Liver (tissue), 9 donors: ENCODE data around the gene HES5. TPM values are rescaled to one million over a fixed set of nuclear protein-coding genes. Genes with fewer than 3 reads are reported as not detected.
A peak's percentile ranks its signal among the peaks of the same experiment; 100 is the strongest.

Source experiments
- DNase-seq: peaks from one replicate; pipeline ENCODE4 v3.0.0-alpha.2; 2017; ENCODE audit warnings: low spot score
- H3K27ac ChIP-seq, 2 donors: one replicate each; pipeline ENCODE4 v1.7.0; 2013; ENCODE audit warnings: inconsistent platforms in 2 of 2, low read length in 2 of 2, control low read depth in 1 of 2, low read depth in 1 of 2, mild to moderate bottlenecking in 1 of 2
- H3K27me3 ChIP-seq, 4 donors: one replicate each; pipeline versions ENCODE4 v1.6.1 to v1.7.0; 2013; ENCODE audit warnings: low read length in 3 of 4, inconsistent platforms in 1 of 4, mild to moderate bottlenecking in 1 of 4, moderate library complexity in 1 of 4; ENCODE audit not compliant: control insufficient read depth in 4 of 4, insufficient read depth in 4 of 4
- H3K36me3 ChIP-seq, 4 donors: one replicate each; pipeline versions ENCODE4 v1.6.1 to v1.7.0; 2013; ENCODE audit warnings: low read length in 3 of 4, mild to moderate bottlenecking in 3 of 4, low read depth in 1 of 4, moderate library complexity in 1 of 4; ENCODE audit not compliant: control insufficient read depth in 4 of 4, insufficient read depth in 3 of 4
- H3K4me1 ChIP-seq, 4 donors: one replicate each; pipeline versions ENCODE4 v1.6.1 to v1.7.0; 2013; ENCODE audit warnings: low read length in 3 of 4, mild to moderate bottlenecking in 3 of 4, moderate library complexity in 1 of 4; ENCODE audit not compliant: control insufficient read depth in 4 of 4, insufficient read depth in 4 of 4
- H3K4me3 ChIP-seq, 3 donors: one replicate each; pipeline versions ENCODE4 v1.6.1 to v1.7.0; 2013; ENCODE audit warnings: low read length in 3 of 3, control low read depth in 1 of 3, low read depth in 1 of 3, mild to moderate bottlenecking in 1 of 3
- H3K9ac ChIP-seq, 2 donors: one replicate each; pipeline ENCODE4 v1.7.0; 2013; ENCODE audit warnings: low read length in 2 of 2, mild to moderate bottlenecking in 2 of 2, moderate library complexity in 2 of 2, control low read depth in 1 of 2, low read depth in 1 of 2
- H3K9me3 ChIP-seq, 4 donors: one replicate each; pipeline versions ENCODE4 v1.6.1 to v1.7.0; 2013; ENCODE audit warnings: low read length in 3 of 4; ENCODE audit not compliant: control insufficient read depth in 4 of 4
- FOXA2 ChIP-seq: IDR thresholded peaks from 2 replicates; pipeline ENCODE4 v1.6.1; 2016; ENCODE audit warnings: antibody characterized with exemption
- HNF4G ChIP-seq: IDR thresholded peaks from 2 replicates; pipeline ENCODE4 v1.6.1; 2016; ENCODE audit warnings: antibody characterized with exemption
- JUND ChIP-seq, 2 donors: IDR thresholded peaks; 2 replicates each; pipeline ENCODE4 v1.6.1; 2016; ENCODE audit warnings: antibody characterized with exemption in 2 of 2
- NR2F2 ChIP-seq: IDR thresholded peaks from 2 replicates; pipeline ENCODE4 v1.6.1; 2016; ENCODE audit warnings: antibody characterized with exemption
- RAD21 ChIP-seq, 2 donors: IDR thresholded peaks; 2 replicates each; pipeline ENCODE4 v1.6.1; 2016; ENCODE audit warnings: antibody characterized with exemption in 2 of 2, mild to moderate bottlenecking in 2 of 2
- RXRA ChIP-seq, 2 donors: IDR thresholded peaks; 2 replicates each; pipeline ENCODE4 v1.6.1; 2017 to 2018; ENCODE audit warnings: antibody characterized with exemption in 2 of 2, mild to moderate bottlenecking in 1 of 2
- SP1 ChIP-seq: IDR thresholded peaks from 2 replicates; pipeline ENCODE4 v1.6.1; 2018; ENCODE audit warnings: antibody characterized with exemption, mild to moderate bottlenecking
- TAF1 ChIP-seq: conservative IDR thresholded peaks from 2 replicates; pipeline ENCODE4 v1.6.1; 2016; ENCODE audit warnings: antibody characterized with exemption, mild to moderate bottlenecking
- YY1 ChIP-seq: IDR thresholded peaks from 2 replicates; pipeline ENCODE4 v1.6.1; 2016; ENCODE audit warnings: antibody characterized with exemption, mild to moderate bottlenecking
- WGBS: extraction: QIAGEN DNeasy Blood & Tissue Kit; methylation state at CpG from one replicate; pipeline ENCODE4 v1.1.7; 2013; 5-methylcytosine and 5-hydroxymethylcytosine counted together
- polyA plus RNA-seq, 2 donors: library from polyadenylated mRNA; stranded (reverse) in 1 of 2; unstranded in 1 of 2; fragments of 200-250 nt in 1 of 2; fragments of >200 nt in 1 of 2; fragmentation: Nextera tagmentation in 1 of 2; extraction: Ambion mirVana in 1 of 2; gene quantifications; one replicate each; pipeline versions ENCODE4 v1.2.1 to v1.2.3, GENCODE V29; 2013 to 2015
- total RNA-seq, 2 donors: library from RNA; depleted of rRNA; stranded (reverse); fragments of >200 nt; gene quantifications; one replicate each; pipeline ENCODE4 v1.2.3, GENCODE V29; 2014
- TF ChIP-seq, protein P1 (sequence below): IDR thresholded peaks from 2 replicates; pipeline ENCODE4 v1.6.1; 2016; ENCODE audit warnings: antibody characterized with exemption, mild to moderate bottlenecking
- TF ChIP-seq, protein P2 (sequence below): IDR thresholded peaks from 2 replicates; pipeline ENCODE4 v1.6.1; 2016; ENCODE audit warnings: antibody characterized with exemption
- donor health status: healthy.
- donor health status: healthy.
- donor health status: healthy.
- donor health status: healthy.
- donor health status: healthy.

HES5 gene
- total and polyA plus RNA-seq, 4 donors, result 0.08 to 0.93 TPM; not detected in 2

DNA sequence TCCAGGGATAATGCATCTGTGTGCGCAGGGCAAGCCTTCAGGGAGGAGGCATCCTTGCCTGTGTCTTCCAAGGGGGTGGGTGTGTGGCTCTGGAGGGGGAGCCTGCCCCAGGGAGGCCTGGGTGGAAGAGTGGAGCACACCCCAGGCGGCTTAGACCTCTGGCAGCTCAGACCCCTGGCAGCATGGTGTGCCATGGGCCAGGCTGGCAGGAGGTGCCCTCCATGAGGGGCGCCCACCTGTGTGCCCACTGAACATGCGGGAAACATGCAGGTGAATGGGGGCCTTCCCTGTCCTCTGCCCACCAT lies 2.6 kb downstream of the HES5 start:
- H3K27ac ChIP-seq, result peak overlapping the region; percentile 87 to 95
- no peak overlapping the region for H3K4me3 ChIP-seq
- TF ChIP-seq YY1, result no peak
- TF ChIP-seq FOXA2, result no peak
- TF ChIP-seq, protein P1, sequence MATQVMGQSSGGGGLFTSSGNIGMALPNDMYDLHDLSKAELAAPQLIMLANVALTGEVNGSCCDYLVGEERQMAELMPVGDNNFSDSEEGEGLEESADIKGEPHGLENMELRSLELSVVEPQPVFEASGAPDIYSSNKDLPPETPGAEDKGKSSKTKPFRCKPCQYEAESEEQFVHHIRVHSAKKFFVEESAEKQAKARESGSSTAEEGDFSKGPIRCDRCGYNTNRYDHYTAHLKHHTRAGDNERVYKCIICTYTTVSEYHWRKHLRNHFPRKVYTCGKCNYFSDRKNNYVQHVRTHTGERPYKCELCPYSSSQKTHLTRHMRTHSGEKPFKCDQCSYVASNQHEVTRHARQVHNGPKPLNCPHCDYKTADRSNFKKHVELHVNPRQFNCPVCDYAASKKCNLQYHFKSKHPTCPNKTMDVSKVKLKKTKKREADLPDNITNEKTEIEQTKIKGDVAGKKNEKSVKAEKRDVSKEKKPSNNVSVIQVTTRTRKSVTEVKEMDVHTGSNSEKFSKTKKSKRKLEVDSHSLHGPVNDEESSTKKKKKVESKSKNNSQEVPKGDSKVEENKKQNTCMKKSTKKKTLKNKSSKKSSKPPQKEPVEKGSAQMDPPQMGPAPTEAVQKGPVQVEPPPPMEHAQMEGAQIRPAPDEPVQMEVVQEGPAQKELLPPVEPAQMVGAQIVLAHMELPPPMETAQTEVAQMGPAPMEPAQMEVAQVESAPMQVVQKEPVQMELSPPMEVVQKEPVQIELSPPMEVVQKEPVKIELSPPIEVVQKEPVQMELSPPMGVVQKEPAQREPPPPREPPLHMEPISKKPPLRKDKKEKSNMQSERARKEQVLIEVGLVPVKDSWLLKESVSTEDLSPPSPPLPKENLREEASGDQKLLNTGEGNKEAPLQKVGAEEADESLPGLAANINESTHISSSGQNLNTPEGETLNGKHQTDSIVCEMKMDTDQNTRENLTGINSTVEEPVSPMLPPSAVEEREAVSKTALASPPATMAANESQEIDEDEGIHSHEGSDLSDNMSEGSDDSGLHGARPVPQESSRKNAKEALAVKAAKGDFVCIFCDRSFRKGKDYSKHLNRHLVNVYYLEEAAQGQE, result no peak
- TF ChIP-seq NR2F2, result no peak
- TF ChIP-seq RXRA (IDR thresholded peaks at IDR 0.05), result no peak
- TF ChIP-seq JUND (IDR thresholded peaks at IDR 0.05), result no peak
- TF ChIP-seq, protein P2, sequence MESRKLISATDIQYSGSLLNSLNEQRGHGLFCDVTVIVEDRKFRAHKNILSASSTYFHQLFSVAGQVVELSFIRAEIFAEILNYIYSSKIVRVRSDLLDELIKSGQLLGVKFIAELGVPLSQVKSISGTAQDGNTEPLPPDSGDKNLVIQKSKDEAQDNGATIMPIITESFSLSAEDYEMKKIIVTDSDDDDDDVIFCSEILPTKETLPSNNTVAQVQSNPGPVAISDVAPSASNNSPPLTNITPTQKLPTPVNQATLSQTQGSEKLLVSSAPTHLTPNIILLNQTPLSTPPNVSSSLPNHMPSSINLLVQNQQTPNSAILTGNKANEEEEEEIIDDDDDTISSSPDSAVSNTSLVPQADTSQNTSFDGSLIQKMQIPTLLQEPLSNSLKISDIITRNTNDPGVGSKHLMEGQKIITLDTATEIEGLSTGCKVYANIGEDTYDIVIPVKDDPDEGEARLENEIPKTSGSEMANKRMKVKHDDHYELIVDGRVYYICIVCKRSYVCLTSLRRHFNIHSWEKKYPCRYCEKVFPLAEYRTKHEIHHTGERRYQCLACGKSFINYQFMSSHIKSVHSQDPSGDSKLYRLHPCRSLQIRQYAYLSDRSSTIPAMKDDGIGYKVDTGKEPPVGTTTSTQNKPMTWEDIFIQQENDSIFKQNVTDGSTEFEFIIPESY, result no peak
- no peak for TF ChIP-seq SP1
- TF ChIP-seq TAF1, result no peak
- no peak for TF ChIP-seq HNF4G
- TF ChIP-seq RAD21 (IDR thresholded peaks at IDR 0.05), result no peak
- H3K9me3 ChIP-seq, result no peaks in the 10 kb centered on the region
- no peak for DNase-seq
- peaks cover 54 to 73% (median 63%) of the 10 kb centered on the region in 4 donors for H3K4me1 ChIP-seq
- H3K9ac ChIP-seq, result no peak overlapping the region
- H3K36me3 ChIP-seq, result no peaks in the 10 kb centered on the region
- 78% methylated on average over 4 of the region's 4 CpGs for WGBS
- H3K27me3 ChIP-seq, result no peaks in the 10 kb centered on the region

DNA sequence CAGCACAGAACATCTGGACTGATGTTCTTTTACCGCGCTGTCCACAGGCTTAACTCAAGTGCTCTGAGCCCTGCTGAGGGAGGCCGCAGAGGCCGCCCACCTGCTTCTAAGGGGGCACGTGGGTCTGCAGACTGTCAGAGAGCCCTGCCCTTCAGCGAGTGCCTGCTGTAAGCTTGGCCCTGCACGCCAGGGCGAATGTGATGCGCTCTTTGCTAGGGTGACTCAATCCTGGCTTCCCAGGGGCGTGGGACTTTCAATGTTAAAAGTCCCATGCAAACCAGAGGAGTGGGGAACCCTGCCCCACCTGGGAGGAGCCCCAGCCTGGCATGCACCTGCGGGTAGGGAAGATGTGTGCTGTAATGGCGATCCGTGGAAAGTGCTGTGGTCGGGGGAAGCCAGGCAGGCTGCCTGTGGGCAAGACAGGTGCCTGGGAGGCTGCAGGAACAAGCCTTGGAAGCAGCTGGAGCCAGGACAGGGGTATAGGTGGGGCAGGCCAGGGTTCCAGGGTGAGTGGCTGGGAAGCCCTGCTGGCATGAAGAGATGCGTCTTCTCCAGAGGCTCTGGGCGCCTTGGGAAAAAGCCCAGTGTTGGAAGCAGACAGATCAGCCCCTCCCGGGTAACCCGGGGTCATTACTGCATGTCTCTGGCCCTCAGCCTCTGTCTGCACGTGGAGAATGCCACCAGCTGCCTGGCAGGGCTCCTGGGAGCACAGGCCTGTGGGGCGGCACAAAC lies 3.1 kb downstream of the HES5 start:
- H3K27me3 ChIP-seq, result no peaks in the 10 kb centered on the region
- peak overlapping the region in 1 of 3 donors; percentile 87 for H3K4me3 ChIP-seq
- H3K9ac ChIP-seq, result no peak overlapping the region
- TF ChIP-seq SP1 (peak; percentile 26), RXRA (IDR thresholded peaks at IDR 0.05) (peak; percentile 29 to 60)
- TF ChIP-seq, protein P1, result no peak
- 31% methylated on average over 20 of the region's 20 CpGs for WGBS
- peaks cover 56 to 79% (median 68%) of the 10 kb centered on the region in 4 donors for H3K4me1 ChIP-seq
- H3K36me3 ChIP-seq, result no peaks in the 10 kb centered on the region
- H3K27ac ChIP-seq, result peak overlapping the region; percentile 87 to 95
- no peaks in the 10 kb centered on the region for H3K9me3 ChIP-seq
- DNase-seq, result no peak
